ENCODE data around the gene ATP13A4.

GRCh38 chr3:193556841-193557240 is 2.1 kb upstream of the ATP13A4 start:
- no peak for TF ChIP-seq CTCF (conservative IDR thresholded peaks at IDR 0.05)
- TF ChIP-seq ZFX (IDR thresholded peaks at IDR 0.05) = no peak
